SK-N-MC (cell line): ENCODE results near the gene CDC42EP5.

ENCODE experiments used
- EZH2 ChIP-seq: fragments of 200-600 bp; sonication (generic); IDR thresholded peaks from one replicate; pipeline ENCODE4 v1.6.1; 2017; ENCODE audit warnings: antibody characterized with exemption
- POLR2AphosphoS5 ChIP-seq: IDR thresholded peaks from 2 replicates; pipeline ENCODE4 v1.6.1; 2012; ENCODE audit warnings: mild to moderate bottlenecking, low read depth, low read length, borderline replicate concordance

DNA sequence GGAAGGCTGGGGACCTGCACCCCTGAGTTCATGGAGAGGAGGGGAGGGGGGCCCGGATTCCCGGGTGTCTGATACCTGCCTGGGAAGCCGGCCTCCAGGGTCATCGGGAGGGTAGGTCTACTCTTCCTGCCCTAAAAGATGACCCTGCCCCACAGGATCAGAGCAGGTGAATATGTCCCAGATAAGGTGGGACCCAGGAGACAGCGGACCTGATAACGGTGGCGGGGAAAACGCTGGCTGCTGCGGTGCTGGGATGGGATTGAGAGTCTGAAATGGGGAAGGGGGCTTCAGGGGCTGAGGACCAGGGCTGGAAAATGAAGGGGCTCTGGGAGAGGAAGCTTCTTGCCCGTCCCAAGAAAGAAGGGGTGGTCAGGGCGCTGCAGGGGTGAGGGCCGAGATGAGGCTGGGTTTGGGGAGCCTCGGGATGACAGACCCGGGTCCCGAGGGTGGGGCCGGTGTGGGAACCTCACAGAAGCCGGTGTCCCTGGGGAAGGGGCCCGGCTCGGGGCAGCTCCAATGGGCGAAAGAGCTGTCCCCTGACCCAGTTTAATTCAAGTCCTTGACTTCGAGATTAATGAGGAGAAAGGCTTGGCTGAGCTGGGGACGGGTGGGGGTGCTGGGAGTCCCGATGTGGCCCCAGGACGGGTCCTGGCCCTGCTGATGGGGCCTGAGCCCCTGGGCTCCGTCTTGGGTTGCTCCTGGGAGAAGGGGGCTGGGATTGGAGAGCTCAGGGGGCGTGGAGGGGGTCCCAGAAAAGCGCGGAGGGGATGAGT, 57.0 kb downstream of the CDC42EP5 start:
- TF ChIP-seq EZH2 (no peak), POLR2AphosphoS5 (no peak)
